Activated T-helper 2 cell treated with anti-CD3 and anti-CD28 coated beads, Interferon-gamma antibody, Interleukin-2, Interleukin-4, amounts not matched to agents 10 μg/mL and 5 μg/mL and 100 μg/mL, durations not matched to agents 14 hours and 24 hours and 36 hours (primary cell): ENCODE results near the gene E2F3. TPM values are rescaled to one million over a fixed set of nuclear protein-coding genes. Genes with fewer than 3 reads are reported as not detected.
"Not testable (repeated sequence)": the region's sequence is repeated elsewhere in the genome, so short reads cannot be mapped to it uniquely, and the experiment has no call there.

ENCODE experiments used
- DNase-seq: peaks from one replicate; pipeline ENCODE4 v3.0.0; 2021; ENCODE audit warnings: low spot score
- H3K27ac Mint-ChIP-seq: one replicate; pipeline ENCODE4 v1.8.0; 2021; ENCODE audit warnings: mixed read lengths
- H3K27me3 Mint-ChIP-seq: one replicate; pipeline ENCODE4 v1.8.0; 2021; ENCODE audit warnings: low read depth, mixed read lengths
- H3K36me3 Mint-ChIP-seq: one replicate; pipeline ENCODE4 v1.8.0; 2021; ENCODE audit warnings: low read depth, mixed read lengths
- H3K4me1 Mint-ChIP-seq: one replicate; pipeline ENCODE4 v1.8.0; 2021; ENCODE audit warnings: low read depth, mixed read lengths
- H3K4me3 Mint-ChIP-seq: one replicate; pipeline ENCODE4 v1.8.0; 2021; ENCODE audit warnings: low read depth, mild to moderate bottlenecking, moderate library complexity, mixed read lengths
- H3K9me3 Mint-ChIP-seq: one replicate; pipeline ENCODE4 v1.8.0; 2021; ENCODE audit warnings: mixed read lengths
- intact Hi-C: fragments of 100-400 bp; cut with micrococcal nuclease; formaldehyde crosslinking; loops from one replicate; pipeline ENCODE4 v1.15.1; 2023
- total RNA-seq: library from RNA; stranded (reverse); gene quantifications from 2 replicates; pipeline ENCODE4 v1.2.3, GENCODE V29; 2022

E2F3 gene
- total RNA-seq, 1 donor from 2014 or later: 27.9 TPM

- no peak overlapping the region for H3K4me3 Mint-ChIP-seq
- H3K4me1 Mint-ChIP-seq: peaks cover 29% of the 10 kb centered on the region
- H3K27ac Mint-ChIP-seq: no peak overlapping the region
- intact Hi-C loops: no loop called here
- H3K27me3 Mint-ChIP-seq: no peaks in the 10 kb centered on the region
- H3K36me3 Mint-ChIP-seq: peaks cover 71% of the 10 kb centered on the region
- no peak for DNase-seq
- peaks cover 12% of the 10 kb centered on the region for H3K9me3 Mint-ChIP-seq
These were observed 61.7 kb downstream of the E2F3 start for GRCh38 chr6:20463396-20463795.

GRCh38 chr6:20464041-20464440 is 62.4 kb downstream of the E2F3 start:
- DNase-seq: no peak
- intact Hi-C loops: no loop called here
- H3K27ac Mint-ChIP-seq: no peak overlapping the region
- peaks cover 71% of the 10 kb centered on the region for H3K36me3 Mint-ChIP-seq
- H3K4me1 Mint-ChIP-seq: peaks cover 32% of the 10 kb centered on the region
- H3K27me3 Mint-ChIP-seq: no peaks in the 10 kb centered on the region
- peaks cover 12% of the 10 kb centered on the region for H3K9me3 Mint-ChIP-seq
- H3K4me3 Mint-ChIP-seq: no peak overlapping the region

- no peak for DNase-seq
- Mint-ChIP-seq H3K4me1 (peaks cover 33% of the 10 kb centered on the region), H3K27ac (no peak overlapping the region), H3K36me3 (peaks cover 70% of the 10 kb centered on the region), H3K9me3 (peaks cover 12% of the 10 kb centered on the region), H3K4me3 (no peak overlapping the region), H3K27me3 (no peaks in the 10 kb centered on the region)
- intact Hi-C loops: no loop called here
These were observed 63.2 kb downstream of the E2F3 start for GRCh38 chr6:20464847-20465246.

- Mint-ChIP-seq H3K4me1 (peaks cover 34% of the 10 kb centered on the region), H3K36me3 (peaks cover 66% of the 10 kb centered on the region)
- H3K4me3 Mint-ChIP-seq, H3K27ac Mint-ChIP-seq, DNase-seq, H3K27me3 Mint-ChIP-seq, intact Hi-C loops, H3K9me3 Mint-ChIP-seq: not testable (repeated sequence)
These were observed 63.9 kb downstream of the E2F3 start for GRCh38 chr6:20465616-20466015.

GRCh38 chr6:20467437-20467836 is 65.8 kb downstream of the E2F3 start:
- Mint-ChIP-seq H3K4me1 (peaks cover 29% of the 10 kb centered on the region), H3K36me3 (peaks cover 53% of the 10 kb centered on the region), H3K9me3 (peaks cover 8% of the 10 kb centered on the region), H3K27ac (no peak overlapping the region), H3K27me3 (no peaks in the 10 kb centered on the region), H3K4me3 (no peak overlapping the region)
- no peak for DNase-seq
- intact Hi-C loops: no loop called here

GRCh38 chr6:20468209-20468608 is 66.5 kb downstream of the E2F3 start:
- peaks cover 53% of the 10 kb centered on the region for H3K36me3 Mint-ChIP-seq
- H3K9me3 Mint-ChIP-seq: peaks cover 8% of the 10 kb centered on the region
- intact Hi-C loops: no loop called here
- no peak overlapping the region for H3K4me3 Mint-ChIP-seq
- no peaks in the 10 kb centered on the region for H3K27me3 Mint-ChIP-seq
- peaks cover 33% of the 10 kb centered on the region for H3K4me1 Mint-ChIP-seq
- H3K27ac Mint-ChIP-seq: no peak overlapping the region
- DNase-seq: no peak

- Mint-ChIP-seq H3K4me3 (no peak overlapping the region), H3K27me3 (no peaks in the 10 kb centered on the region), H3K4me1 (peaks cover 21% of the 10 kb centered on the region), H3K27ac (no peak overlapping the region), H3K9me3 (no peaks in the 10 kb centered on the region), H3K36me3 (peaks cover 29% of the 10 kb centered on the region)
- intact Hi-C loops: no loop called here
- no peak for DNase-seq
These were observed 71.1 kb downstream of the E2F3 start for GRCh38 chr6:20472748-20473147.

- no peak overlapping the region for H3K27ac Mint-ChIP-seq
- H3K9me3 Mint-ChIP-seq: no peaks in the 10 kb centered on the region
- no peak for DNase-seq
- H3K4me1 Mint-ChIP-seq: peaks cover 17% of the 10 kb centered on the region
- H3K27me3 Mint-ChIP-seq: no peaks in the 10 kb centered on the region
- intact Hi-C loops: no loop called here
- H3K4me3 Mint-ChIP-seq: no peak overlapping the region
- peaks cover 24% of the 10 kb centered on the region for H3K36me3 Mint-ChIP-seq
These were observed 71.8 kb downstream of the E2F3 start for GRCh38 chr6:20473518-20473917.

GRCh38 chr6:20474874-20475542 is 73.3 kb downstream of the E2F3 start:
- peaks cover 26% of the 10 kb centered on the region for H3K36me3 Mint-ChIP-seq
- intact Hi-C loops: no loop called here
- no peak overlapping the region for H3K4me3 Mint-ChIP-seq
- H3K27me3 Mint-ChIP-seq: no peaks in the 10 kb centered on the region
- H3K27ac Mint-ChIP-seq: no peak overlapping the region
- peaks cover 11% of the 10 kb centered on the region for H3K4me1 Mint-ChIP-seq
- H3K9me3 Mint-ChIP-seq: no peaks in the 10 kb centered on the region
- no peak for DNase-seq

- H3K36me3 Mint-ChIP-seq: peaks cover 38% of the 10 kb centered on the region
- H3K4me1 Mint-ChIP-seq: peaks cover 12% of the 10 kb centered on the region
- no peak overlapping the region for H3K27ac Mint-ChIP-seq
- no peak overlapping the region for H3K4me3 Mint-ChIP-seq
- no peak for DNase-seq
- H3K9me3 Mint-ChIP-seq: no peaks in the 10 kb centered on the region
- H3K27me3 Mint-ChIP-seq: no peaks in the 10 kb centered on the region
- intact Hi-C loops: no loop called here
These were observed 74.9 kb downstream of the E2F3 start for GRCh38 chr6:20476501-20477043.

- Mint-ChIP-seq H3K36me3 (peaks cover 47% of the 10 kb centered on the region), H3K27me3 (no peaks in the 10 kb centered on the region), H3K9me3 (no peaks in the 10 kb centered on the region), H3K4me1 (peaks cover 12% of the 10 kb centered on the region), H3K27ac (no peak overlapping the region), H3K4me3 (no peak overlapping the region)
- intact Hi-C loops: no loop called here
- no peak for DNase-seq
These were observed 75.8 kb downstream of the E2F3 start for GRCh38 chr6:20477485-20477884.

- Mint-ChIP-seq H3K27ac (no peak overlapping the region), H3K4me3 (no peak overlapping the region), H3K9me3 (no peaks in the 10 kb centered on the region), H3K27me3 (no peaks in the 10 kb centered on the region), H3K4me1 (peaks cover 7% of the 10 kb centered on the region), H3K36me3 (peaks cover 59% of the 10 kb centered on the region)
- intact Hi-C loops: no loop called here
- no peak for DNase-seq
These were observed 77.4 kb downstream of the E2F3 start for GRCh38 chr6:20479060-20479459.

GRCh38 chr6:20479526-20479925 is 77.8 kb downstream of the E2F3 start:
- intact Hi-C loops: no loop called here
- peaks cover 60% of the 10 kb centered on the region for H3K36me3 Mint-ChIP-seq
- no peak for DNase-seq
- H3K27ac Mint-ChIP-seq: no peak overlapping the region
- peaks cover 7% of the 10 kb centered on the region for H3K4me1 Mint-ChIP-seq
- no peaks in the 10 kb centered on the region for H3K27me3 Mint-ChIP-seq
- no peak overlapping the region for H3K4me3 Mint-ChIP-seq
- H3K9me3 Mint-ChIP-seq: no peaks in the 10 kb centered on the region
